Naive thymus-derived CD4-positive, alpha-beta T cell (primary cell): ENCODE results near the gene DNAJC11. TPM values are rescaled to one million over a fixed set of nuclear protein-coding genes. Genes with fewer than 3 reads are reported as not detected.
A peak's percentile ranks its signal among the peaks of the same experiment; 100 is the strongest.

Source experiments
- ATAC-seq: fragments of 150-1000 bp; cut with Tn5 transposase; 2 replicates; pipeline ENCODE4 v1.10.0; 2021; ENCODE audit warnings: mild to moderate bottlenecking, moderate library complexity
- CTCF ChIA-PET: fragments of 350-600 bp; sonication (Branson Sonifier 250); formaldehyde crosslinking; loops from one replicate; lab custom pipeline; 2021; ENCODE audit warnings: antibody characterized with exemption; lab: Charles Lee
- POLR2A ChIA-PET: fragments of 350-600 bp; sonication (Branson Sonifier 250); formaldehyde crosslinking; loops from one replicate; lab custom pipeline; 2021; ENCODE audit warnings: antibody characterized with exemption, inconsistent platforms; lab: Charles Lee
- DNase-seq, 9 donors: peaks; one replicate each; pipeline versions ENCODE4 v3.0.0 to v3.0.0-alpha.2; 2020 to 2022; ENCODE audit warnings: mixed read lengths in 1 of 9
- H3K27ac ChIP-seq: one replicate; pipeline ENCODE4 v1.7.0; 2013; ENCODE audit warnings: mild to moderate bottlenecking, low read depth, low read length, moderate library complexity
- H3K27me3 ChIP-seq, 2 donors: one replicate each; pipeline ENCODE4 v1.7.0; 2013; ENCODE audit warnings: low read length in 2 of 2, mild to moderate bottlenecking in 2 of 2, moderate library complexity in 2 of 2; ENCODE audit not compliant: control insufficient read depth in 2 of 2, insufficient read depth in 2 of 2
- H3K36me3 ChIP-seq, 3 experiments: 1 replicate in 2 of 3; 2 replicates in 1 of 3; pipeline ENCODE4 v1.7.0; 2013; ENCODE audit warnings: low read length in 3 of 3, mild to moderate bottlenecking in 3 of 3, moderate library complexity in 1 of 3; ENCODE audit not compliant: insufficient read depth in 3 of 3, control insufficient read depth in 2 of 3
- H3K4me1 ChIP-seq, 2 donors: one replicate each; pipeline ENCODE4 v1.7.0; 2013; ENCODE audit warnings: low read length in 2 of 2, mild to moderate bottlenecking in 2 of 2, moderate library complexity in 1 of 2; ENCODE audit not compliant: control insufficient read depth in 2 of 2, insufficient read depth in 2 of 2
- H3K4me3 ChIP-seq: 2 replicates; pipeline ENCODE4 v1.7.0; 2013; ENCODE audit warnings: mild to moderate bottlenecking, low read length
- H3K9me3 ChIP-seq, 3 experiments: 1 replicate in 2 of 3; 2 replicates in 1 of 3; pipeline ENCODE4 v1.7.0; 2013; ENCODE audit warnings: low read length in 3 of 3; ENCODE audit not compliant: control insufficient read depth in 2 of 3
- H3K27ac Mint-ChIP-seq, 9 donors: one replicate each; pipeline ENCODE4 v1.8.0; 2020 to 2022; ENCODE audit warnings: mixed read lengths in 9 of 9, mild to moderate bottlenecking in 8 of 9, moderate library complexity in 5 of 9, inconsistent platforms in 2 of 9
- H3K27me3 Mint-ChIP-seq, 5 donors: one replicate each; pipeline ENCODE4 v1.8.0; 2021 to 2022; ENCODE audit warnings: mixed read lengths in 5 of 5, mild to moderate bottlenecking in 1 of 5
- H3K36me3 Mint-ChIP-seq, 5 donors: one replicate each; pipeline ENCODE4 v1.8.0; 2020 to 2022; ENCODE audit warnings: mixed read lengths in 5 of 5, mild to moderate bottlenecking in 3 of 5, inconsistent platforms in 1 of 5
- H3K4me1 Mint-ChIP-seq, 7 donors: one replicate each; pipeline ENCODE4 v1.8.0; 2020 to 2022; ENCODE audit warnings: mixed read lengths in 7 of 7, mild to moderate bottlenecking in 3 of 7, inconsistent platforms in 1 of 7
- H3K4me3 Mint-ChIP-seq, 10 donors: one replicate each; pipeline ENCODE4 v1.8.0; 2020 to 2022; ENCODE audit warnings: mild to moderate bottlenecking in 10 of 10, mixed read lengths in 10 of 10, moderate library complexity in 6 of 10, inconsistent platforms in 2 of 10
- H3K9me3 Mint-ChIP-seq, 11 donors: one replicate each; pipeline ENCODE4 v1.8.0; 2020 to 2022; ENCODE audit warnings: mixed read lengths in 11 of 11, mild to moderate bottlenecking in 4 of 11, inconsistent platforms in 1 of 11, moderate library complexity in 1 of 11
- intact Hi-C, 2 donors: fragments of 100-400 bp; cut with micrococcal nuclease; formaldehyde crosslinking; loops; one replicate each; pipeline ENCODE4 v1.15.1; 2023
- polyA plus RNA-seq, 2 donors: library from polyadenylated mRNA; unstranded; fragments of 300-500 nt; fragmentation: Illumina TruSeq; gene quantifications; one replicate each; pipeline ENCODE4 v1.2.3, GENCODE V29; 2021
- total RNA-seq, 6 experiments: library from RNA in 5 of 6; stranded (reverse) in 5 of 6; gene quantifications; 1 replicate in 5 of 6; 2 replicates in 1 of 6; pipeline ENCODE4 v1.2.3 and lab custom pipeline; 2021 to 2026

DNAJC11 gene
- total and polyA plus RNA-seq, 7 experiments from 2014 or later, result 19.2 to 49.7 (median 42.9) TPM

GRCh38 chr1:6627841-6628545, 73.6 kb downstream of the DNAJC11 start:
- no peaks in the 10 kb centered on the region for H3K9me3 ChIP-seq
- ChIA-PET CTCF (interaction anchor here (0.9 kb wide), 1 partner anchor 205 kb away, joined by 3 read pairs; no protein-coding TSS in a partner anchor), POLR2A (interaction anchor here (1.2 to 14.2 kb wide), 2 partner anchors 16 to 24 kb away, joined by 6 to 246 read pairs; partner anchors contain the start of gene KLHL21)
- no peak for DNase-seq
- Mint-ChIP-seq H3K4me3 (peak overlapping the region in 9 of 10 donors; percentile 30 to 92 (median 68)), H3K27me3 (no peaks in the 10 kb centered on the region), H3K27ac (peak overlapping the region in 6 of 9 donors; percentile 40 to 86 (median 70)), H3K4me1 (peaks cover 11 to 39% (median 30%) of the 10 kb centered on the region in 7 donors), H3K36me3 (peaks cover 0 to 14% (median 4%) of the 10 kb centered on the region in 5 donors), H3K9me3 (no peaks in the 10 kb centered on the region)
- peaks cover 0 to 49% (median 9%) of the 10 kb centered on the region in 3 experiments for H3K36me3 ChIP-seq
- no peak for ATAC-seq
- H3K4me1 ChIP-seq, result peaks cover 13 to 18% of the 10 kb centered on the region in 2 donors
- no peak overlapping the region for H3K4me3 ChIP-seq
- no peaks in the 10 kb centered on the region for H3K27me3 ChIP-seq
- intact Hi-C loops, result loop anchor here (5.0 kb wide), 3 partner anchors 74 to 236 kb away; partner anchors contain the start of genes ACOT7 (in 1 of the 2) and DNAJC11 (in 1 of the 2)
- H3K27ac ChIP-seq, result no peak overlapping the region

GRCh38 chr1:6627031-6627430, 74.6 kb downstream of the DNAJC11 start:
- DNase-seq (no peak), ATAC-seq (no peak)
- no peak overlapping the region for H3K4me3 ChIP-seq
- H3K4me1 ChIP-seq, result peaks cover 13 to 18% of the 10 kb centered on the region in 2 donors
- no peaks in the 10 kb centered on the region for H3K27me3 ChIP-seq
- peaks cover 11 to 39% (median 30%) of the 10 kb centered on the region in 7 donors for H3K4me1 Mint-ChIP-seq
- ChIA-PET POLR2A (interaction anchor here (1.5 to 14.2 kb wide), 2 partner anchors 15 to 23 kb away, joined by 4 to 246 read pairs; partner anchors contain the start of gene KLHL21), CTCF (interaction anchor here (0.6 to 1.1 kb wide), 2 partner anchors 71 to 137 kb away, joined by 3 to 4 read pairs; no protein-coding TSS in a partner anchor)
- H3K9me3 Mint-ChIP-seq, result no peaks in the 10 kb centered on the region
- H3K4me3 Mint-ChIP-seq, result peak overlapping the region; percentile 86 to 97 (median 92)
- intact Hi-C loops, result loop anchor here (5.0 kb wide), 3 partner anchors 75 to 235 kb away; partner anchors contain the start of genes ACOT7 (in 1 of the 2) and DNAJC11 (in 1 of the 2)
- H3K36me3 ChIP-seq, result peaks cover 0 to 47% (median 5%) of the 10 kb centered on the region in 3 experiments
- H3K27me3 Mint-ChIP-seq, result no peaks in the 10 kb centered on the region
- no peaks in the 10 kb centered on the region for H3K9me3 ChIP-seq
- no peak overlapping the region for H3K27ac ChIP-seq
- peaks cover 0 to 14% (median 4%) of the 10 kb centered on the region in 5 donors for H3K36me3 Mint-ChIP-seq
- H3K27ac Mint-ChIP-seq, result peak overlapping the region in 6 of 9 donors; percentile 13 to 89 (median 74)

GRCh38 chr1:6625584-6626149, 75.9 kb downstream of the DNAJC11 start:
- peak overlapping the region; percentile 78 for H3K27ac ChIP-seq
- H3K9me3 ChIP-seq, result no peaks in the 10 kb centered on the region
- peaks cover 13 to 18% of the 10 kb centered on the region in 2 donors for H3K4me1 ChIP-seq
- ChIA-PET POLR2A (interaction anchor here (1.0 to 14.2 kb wide), 3 partner anchors 13 to 46 kb away, joined by 3 to 246 read pairs (median 4); partner anchors contain the start of genes KLHL21 and ZBTB48), CTCF (interaction anchor here (1.1 kb wide), 1 partner anchor 136 kb away, joined by 3 read pairs; no protein-coding TSS in a partner anchor)
- no peaks in the 10 kb centered on the region for H3K27me3 Mint-ChIP-seq
- no peaks in the 10 kb centered on the region for H3K27me3 ChIP-seq
- H3K4me3 Mint-ChIP-seq, result peak overlapping the region; percentile 86 to 97 (median 92)
- intact Hi-C loops, result loop anchor here (1.0 to 5.0 kb wide), 10 partner anchors 12 to 426 kb away; partner anchors contain the start of genes NOL9 (in 2 of the 2), PHF13 (in 2 of the 2), ZBTB48 (in 2 of the 2) and ACOT7 (in 1 of the 2)
- peaks cover 0 to 14% (median 4%) of the 10 kb centered on the region in 5 donors for H3K36me3 Mint-ChIP-seq
- DNase-seq, result peak in 1 of 9 donors; percentile 3
- peak overlapping the region; percentile 52 for H3K4me3 ChIP-seq
- peak overlapping the region; percentile 67 to 96 (median 85) for H3K27ac Mint-ChIP-seq
- ATAC-seq, result peak; percentile 36
- H3K4me1 Mint-ChIP-seq, result peaks cover 11 to 39% (median 30%) of the 10 kb centered on the region in 7 donors
- peaks cover 0 to 52% (median 5%) of the 10 kb centered on the region in 3 experiments for H3K36me3 ChIP-seq
- no peaks in the 10 kb centered on the region for H3K9me3 Mint-ChIP-seq

- Histone ChIP-seq H3K36me3 (peaks cover 0 to 51% (median under 1%) of the 10 kb centered on the region in 3 experiments), H3K4me1 (peaks cover 13 to 18% of the 10 kb centered on the region in 2 donors), H3K27ac (peak within 1 kb of the TSS; percentile 78), H3K27me3 (no peaks in the 10 kb centered on the region), H3K4me3 (peak within 1 kb of the TSS; percentile 52), H3K9me3 (no peaks in the 10 kb centered on the region)
- ChIA-PET CTCF (interaction anchor here (1.0 to 2.0 kb wide), 3 partner anchors 21 to 27 kb away, joined by 3 to 8 read pairs (median 7); no protein-coding TSS in a partner anchor), POLR2A (interaction anchor here (0.6 to 14.2 kb wide), 5 partner anchors 9 to 439 kb away, joined by 3 to 246 read pairs (median 5); partner anchors contain the start of genes KLHL21 and PHF13)
- peak; percentile 99 for ATAC-seq
- Mint-ChIP-seq H3K9me3 (no peaks in the 10 kb centered on the region), H3K4me1 (peaks cover 11 to 39% (median 30%) of the 10 kb centered on the region in 7 donors), H3K27me3 (no peaks in the 10 kb centered on the region), H3K4me3 (peak within 1 kb of the TSS; percentile 86 to 97 (median 92)), H3K36me3 (peaks cover 0 to 16% (median 5%) of the 10 kb centered on the region in 5 donors), H3K27ac (peak within 1 kb of the TSS; percentile 72 to 96 (median 86))
- intact Hi-C loops, result loop anchor here (1.0 to 5.0 kb wide), 10 partner anchors 12 to 426 kb away; partner anchors contain the start of genes NOL9 (in 2 of the 2), PHF13 (in 2 of the 2), ZBTB48 (in 2 of the 2) and ACOT7 (in 1 of the 2)
- peak; percentile 77 to 90 (median 87) for DNase-seq
Observed at GRCh38 chr1:6624710-6625583, 76.7 kb downstream of the DNAJC11 start, which contains the start of gene THAP3. TSS of gene THAP3 (plus strand) at chr1:6624868. CDS start at chr1:6625219, 351 bp downstream.

GRCh38 chr1:6623269-6623965, 78.2 kb downstream of the DNAJC11 start:
- Mint-ChIP-seq H3K27me3 (no peaks in the 10 kb centered on the region), H3K27ac (peak overlapping the region in 5 of 9 donors; percentile 29 to 78 (median 38)), H3K4me3 (peak overlapping the region in 7 of 10 donors; percentile 20 to 82 (median 36)), H3K4me1 (peaks cover 11 to 33% (median 30%) of the 10 kb centered on the region in 7 donors), H3K36me3 (peaks cover 0 to 13% (median 3%) of the 10 kb centered on the region in 5 donors), H3K9me3 (no peaks in the 10 kb centered on the region)
- CTCF ChIA-PET, result interaction anchor here (0.7 to 2.0 kb wide), 5 partner anchors 20 to 70 kb away, joined by 3 to 8 read pairs (median 4); no protein-coding TSS in a partner anchor
- H3K4me1 ChIP-seq, result peaks cover 13 to 18% of the 10 kb centered on the region in 2 donors
- intact Hi-C loops, result no loop called here
- H3K27me3 ChIP-seq, result no peaks in the 10 kb centered on the region
- H3K4me3 ChIP-seq, result no peak overlapping the region
- no peak for ATAC-seq
- H3K36me3 ChIP-seq, result peaks cover 0 to 47% (median 0%) of the 10 kb centered on the region in 3 experiments
- POLR2A ChIA-PET, result interaction anchor here (0.9 to 14.2 kb wide), 5 partner anchors 8 to 163 kb away, joined by 3 to 246 read pairs (median 5); partner anchors contain the start of genes KLHL21 and PHF13
- no peaks in the 10 kb centered on the region for H3K9me3 ChIP-seq
- no peak overlapping the region for H3K27ac ChIP-seq
- no peak for DNase-seq
